WTC11 (cell line): ENCODE measurements around the gene SLC4A9. TPM values are rescaled to one million over a fixed set of nuclear protein-coding genes. Genes with fewer than 3 reads are reported as not detected.

Experiments used
- ATAC-seq: fragments of 200-7000 bp; cut with Tn5 transposase; 2 replicates; pipeline ENCODE4 v1.10.0; 2021; ENCODE audit warnings: mild to moderate bottlenecking, moderate library complexity
- CTCF ChIA-PET: fragments of 300-600 bp; sonication (Branson Sonifier 250); formaldehyde crosslinking; loops from one replicate; lab custom pipeline; 2021; ENCODE audit warnings: antibody characterized with exemption; lab: Charles Lee
- POLR2A ChIA-PET: fragments of 350-600 bp; sonication (Branson Sonifier 250); formaldehyde crosslinking; loops from one replicate; lab custom pipeline; 2021; ENCODE audit warnings: antibody characterized with exemption; lab: Charles Lee
- DNase-seq: peaks from one replicate; pipeline ENCODE4 v3.0.0; 2021; ENCODE audit warnings: low spot score
- H3K27ac Mint-ChIP-seq: 2 replicates; pipeline ENCODE4 v1.8.0; 2021; ENCODE audit warnings: mixed read lengths
- H3K27me3 Mint-ChIP-seq: 2 replicates; pipeline ENCODE4 v1.8.0; 2021; ENCODE audit warnings: low read depth, mild to moderate bottlenecking, moderate library complexity, mixed read lengths
- H3K36me3 Mint-ChIP-seq: 2 replicates; pipeline ENCODE4 v1.8.0; 2021; ENCODE audit warnings: mixed read lengths
- H3K4me1 Mint-ChIP-seq: 2 replicates; pipeline ENCODE4 v1.8.0; 2022; ENCODE audit warnings: mixed read lengths
- H3K4me3 Mint-ChIP-seq: 2 replicates; pipeline ENCODE4 v1.8.0; 2021; ENCODE audit warnings: mild to moderate bottlenecking, moderate library complexity, mixed read lengths
- H3K9me3 Mint-ChIP-seq: 2 replicates; pipeline ENCODE4 v1.8.0; 2021; ENCODE audit warnings: mixed read lengths
- ARID4B ChIP-seq: sonication (generic); formaldehyde crosslinking; IDR thresholded peaks from 2 replicates; pipeline ENCODE4 v1.8.0; 2023; ENCODE audit warnings: missing genetic modification reagents, mild to moderate bottlenecking, borderline replicate concordance
- ATF1 ChIP-seq: sonication (generic); formaldehyde crosslinking; IDR thresholded peaks from 2 replicates; pipeline ENCODE4 v1.8.1; 2023; ENCODE audit warnings: mild to moderate bottlenecking, moderate library complexity, missing genetic modification reagents
- E2F5 ChIP-seq: sonication (generic); formaldehyde crosslinking; IDR thresholded peaks from 2 replicates; pipeline ENCODE4 v1.8.1; 2022; ENCODE audit warnings: mild to moderate bottlenecking, moderate library complexity, missing genetic modification reagents
- ESRRA ChIP-seq: sonication (generic); formaldehyde crosslinking; IDR thresholded peaks from 2 replicates; pipeline ENCODE4 v1.8.1; 2022; ENCODE audit warnings: mild to moderate bottlenecking, missing genetic modification reagents, borderline replicate concordance
- ETV6 ChIP-seq: sonication (generic); formaldehyde crosslinking; IDR thresholded peaks from 2 replicates; pipeline ENCODE4 v1.8.1; 2022; ENCODE audit warnings: mild to moderate bottlenecking, missing genetic modification reagents
- FOXK1 ChIP-seq: sonication (generic); formaldehyde crosslinking; IDR thresholded peaks from 2 replicates; pipeline ENCODE4 v1.8.0; 2022; ENCODE audit warnings: mild to moderate bottlenecking, moderate library complexity, missing genetic modification reagents
- GRHL2 ChIP-seq: fragments of 250-450 bp; sonication (Bioruptor Pico); IDR thresholded peaks from 2 replicates; pipeline ENCODE4 v1.8.0; 2022; ENCODE audit warnings: mild to moderate bottlenecking, moderate library complexity; ENCODE audit not compliant: insufficient replicate concordance, severe bottlenecking
- HMGXB4 ChIP-seq: sonication (generic); formaldehyde crosslinking; IDR thresholded peaks from 2 replicates; pipeline ENCODE4 v1.8.1; 2023; ENCODE audit warnings: mild to moderate bottlenecking, moderate library complexity, missing genetic modification reagents
- MXD4 ChIP-seq: fragments of 250-450 bp; sonication (Bioruptor Pico); IDR thresholded peaks from 2 replicates; pipeline ENCODE4 v1.8.0; 2021; ENCODE audit warnings: mild to moderate bottlenecking, moderate library complexity, borderline replicate concordance
- NFE2L1 ChIP-seq: sonication (generic); formaldehyde crosslinking; IDR thresholded peaks from 2 replicates; pipeline ENCODE4 v1.8.1; 2023; ENCODE audit warnings: missing genetic modification reagents
- TCF7 ChIP-seq: sonication (generic); formaldehyde crosslinking; IDR thresholded peaks from 2 replicates; pipeline ENCODE4 v1.8.0; 2022; ENCODE audit warnings: mild to moderate bottlenecking, low read depth, missing genetic modification reagents, moderate library complexity
- ZNF121 ChIP-seq: sonication (generic); formaldehyde crosslinking; IDR thresholded peaks from 2 replicates; pipeline ENCODE4 v1.8.0; 2023; ENCODE audit warnings: missing genetic modification reagents
- ZNF219 ChIP-seq: sonication (generic); formaldehyde crosslinking; IDR thresholded peaks from 2 replicates; pipeline ENCODE4 v1.8.0; 2023; ENCODE audit warnings: missing genetic modification reagents, mild to moderate bottlenecking, borderline replicate concordance
- ZNF281 ChIP-seq: sonication (generic); formaldehyde crosslinking; IDR thresholded peaks from 2 replicates; pipeline ENCODE4 v1.8.0; 2023; ENCODE audit warnings: mild to moderate bottlenecking, missing genetic modification reagents
- ZSCAN18 ChIP-seq: fragments of 250-450 bp; sonication (Bioruptor Pico); IDR thresholded peaks from 2 replicates; pipeline ENCODE4 v2.1.2; 2022; ENCODE audit warnings: mild to moderate bottlenecking, moderate library complexity
- total RNA-seq: library from RNA; stranded (reverse); gene quantifications from 3 replicates; pipeline ENCODE4 v1.2.3, GENCODE V29; 2021
- TF ChIP-seq, protein P1 (sequence below): fragments of 250-450 bp; sonication (Bioruptor Pico); IDR thresholded peaks from 2 replicates; pipeline ENCODE4 v1.9.0; 2021; ENCODE audit warnings: mild to moderate bottlenecking
- TF ChIP-seq, protein P2 (sequence below): sonication (generic); formaldehyde crosslinking; IDR thresholded peaks from 2 replicates; pipeline ENCODE4 v1.8.1; 2022; ENCODE audit warnings: missing genetic modification reagents, borderline replicate concordance
- TF ChIP-seq, protein P3 (sequence below): sonication (generic); formaldehyde crosslinking; IDR thresholded peaks from 2 replicates; pipeline ENCODE4 v1.8.1; 2023; ENCODE audit warnings: mild to moderate bottlenecking, missing genetic modification reagents, moderate library complexity
- TF ChIP-seq, protein P4 (sequence below): sonication (generic); formaldehyde crosslinking; conservative IDR thresholded peaks from 2 replicates; pipeline ENCODE4 v1.8.1; 2023; ENCODE audit warnings: mild to moderate bottlenecking, low read depth, missing genetic modification reagents, moderate library complexity

Gene SLC4A9
- total RNA-seq, 1 experiment from 2014 or later, result 0.37 TPM

DNA sequence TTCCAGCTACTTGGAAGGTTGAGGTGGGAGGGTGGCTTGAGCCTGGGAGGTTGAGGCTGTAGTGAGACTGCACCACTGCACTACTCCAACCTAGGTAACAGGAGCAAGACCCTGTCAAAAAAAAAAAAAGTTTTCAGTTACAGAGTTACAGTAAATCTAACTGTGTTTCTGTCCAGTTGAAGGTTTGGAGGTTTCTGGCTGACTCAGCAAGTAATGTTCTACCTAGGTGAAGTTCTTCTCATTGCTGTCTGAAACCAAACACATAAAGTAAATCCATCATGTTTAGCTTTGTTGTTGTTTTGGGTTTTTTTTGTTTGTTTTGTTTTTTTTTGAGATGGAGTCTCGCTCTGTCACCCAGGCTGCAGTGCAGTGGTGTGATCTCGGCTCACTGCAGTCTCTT is 33.7 kb downstream of the SLC4A9 start (continued):
- TF ChIP-seq GRHL2 (no peak), ATF1 (no peak), HMGXB4 (CRISPR knock-in tag) (no peak), ESRRA (CRISPR knock-in tag) (no peak), FOXK1 (CRISPR knock-in tag) (no peak)
- TF ChIP-seq, protein P1, sequence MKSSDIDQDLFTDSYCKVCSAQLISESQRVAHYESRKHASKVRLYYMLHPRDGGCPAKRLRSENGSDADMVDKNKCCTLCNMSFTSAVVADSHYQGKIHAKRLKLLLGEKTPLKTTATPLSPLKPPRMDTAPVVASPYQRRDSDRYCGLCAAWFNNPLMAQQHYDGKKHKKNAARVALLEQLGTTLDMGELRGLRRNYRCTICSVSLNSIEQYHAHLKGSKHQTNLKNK (CRISPR knock-in tag), result no peak
- TF ChIP-seq, protein P2, sequence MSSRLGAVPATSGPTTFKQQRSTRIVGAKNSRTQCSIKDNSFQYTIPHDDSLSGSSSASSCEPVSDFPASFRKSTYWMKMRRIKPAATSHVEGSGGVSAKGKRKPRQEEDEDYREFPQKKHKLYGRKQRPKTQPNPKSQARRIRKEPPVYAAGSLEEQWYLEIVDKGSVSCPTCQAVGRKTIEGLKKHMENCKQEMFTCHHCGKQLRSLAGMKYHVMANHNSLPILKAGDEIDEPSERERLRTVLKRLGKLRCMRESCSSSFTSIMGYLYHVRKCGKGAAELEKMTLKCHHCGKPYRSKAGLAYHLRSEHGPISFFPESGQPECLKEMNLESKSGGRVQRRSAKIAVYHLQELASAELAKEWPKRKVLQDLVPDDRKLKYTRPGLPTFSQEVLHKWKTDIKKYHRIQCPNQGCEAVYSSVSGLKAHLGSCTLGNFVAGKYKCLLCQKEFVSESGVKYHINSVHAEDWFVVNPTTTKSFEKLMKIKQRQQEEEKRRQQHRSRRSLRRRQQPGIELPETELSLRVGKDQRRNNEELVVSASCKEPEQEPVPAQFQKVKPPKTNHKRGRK, result no peak

- H3K36me3 Mint-ChIP-seq, result no peaks in the 10 kb centered on the region
- ChIA-PET CTCF (no interaction called here), POLR2A (no interaction called here)
- no peak overlapping the region for H3K4me3 Mint-ChIP-seq
- no peaks in the 10 kb centered on the region for H3K9me3 Mint-ChIP-seq
- H3K27ac Mint-ChIP-seq, result peak overlapping the region; percentile 42; the same call in 1 of the 2 replicates
- peaks cover 25% of the 10 kb centered on the region for H3K4me1 Mint-ChIP-seq
- ATAC-seq, result no peak
- H3K27me3 Mint-ChIP-seq, result no peaks in the 10 kb centered on the region
- no peak for DNase-seq
- no peak for TF ChIP-seq ARID4B (CRISPR knock-in tag)
- no peak for TF ChIP-seq ZSCAN18 (CRISPR knock-in tag)
- TF ChIP-seq, protein P3, sequence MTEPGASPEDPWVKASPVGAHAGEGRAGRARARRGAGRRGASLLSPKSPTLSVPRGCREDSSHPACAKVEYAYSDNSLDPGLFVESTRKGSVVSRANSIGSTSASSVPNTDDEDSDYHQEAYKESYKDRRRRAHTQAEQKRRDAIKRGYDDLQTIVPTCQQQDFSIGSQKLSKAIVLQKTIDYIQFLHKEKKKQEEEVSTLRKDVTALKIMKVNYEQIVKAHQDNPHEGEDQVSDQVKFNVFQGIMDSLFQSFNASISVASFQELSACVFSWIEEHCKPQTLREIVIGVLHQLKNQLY (CRISPR knock-in tag), result no peak
- no peak for TF ChIP-seq ZNF281 (CRISPR knock-in tag)
- TF ChIP-seq NFE2L1, result no peak
- TF ChIP-seq, protein P4, sequence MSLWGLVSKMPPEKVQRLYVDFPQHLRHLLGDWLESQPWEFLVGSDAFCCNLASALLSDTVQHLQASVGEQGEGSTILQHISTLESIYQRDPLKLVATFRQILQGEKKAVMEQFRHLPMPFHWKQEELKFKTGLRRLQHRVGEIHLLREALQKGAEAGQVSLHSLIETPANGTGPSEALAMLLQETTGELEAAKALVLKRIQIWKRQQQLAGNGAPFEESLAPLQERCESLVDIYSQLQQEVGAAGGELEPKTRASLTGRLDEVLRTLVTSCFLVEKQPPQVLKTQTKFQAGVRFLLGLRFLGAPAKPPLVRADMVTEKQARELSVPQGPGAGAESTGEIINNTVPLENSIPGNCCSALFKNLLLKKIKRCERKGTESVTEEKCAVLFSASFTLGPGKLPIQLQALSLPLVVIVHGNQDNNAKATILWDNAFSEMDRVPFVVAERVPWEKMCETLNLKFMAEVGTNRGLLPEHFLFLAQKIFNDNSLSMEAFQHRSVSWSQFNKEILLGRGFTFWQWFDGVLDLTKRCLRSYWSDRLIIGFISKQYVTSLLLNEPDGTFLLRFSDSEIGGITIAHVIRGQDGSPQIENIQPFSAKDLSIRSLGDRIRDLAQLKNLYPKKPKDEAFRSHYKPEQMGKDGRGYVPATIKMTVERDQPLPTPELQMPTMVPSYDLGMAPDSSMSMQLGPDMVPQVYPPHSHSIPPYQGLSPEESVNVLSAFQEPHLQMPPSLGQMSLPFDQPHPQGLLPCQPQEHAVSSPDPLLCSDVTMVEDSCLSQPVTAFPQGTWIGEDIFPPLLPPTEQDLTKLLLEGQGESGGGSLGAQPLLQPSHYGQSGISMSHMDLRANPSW (CRISPR knock-in tag), result no peak
- no peak for TF ChIP-seq ETV6
- no peak for TF ChIP-seq MXD4 (CRISPR knock-in tag)
- TF ChIP-seq ZNF121, result no peak
- no peak for TF ChIP-seq ESRRA (CRISPR knock-in tag)
- no peak for TF ChIP-seq ZNF219 (CRISPR knock-in tag)
- no peak for TF ChIP-seq TCF7 (CRISPR knock-in tag)
- TF ChIP-seq E2F5 (CRISPR knock-in tag), result no peak
Measured at GRCh38 chr5:140398379-140398811, 38.4 kb downstream of the SLC4A9 start.
